Midbrain (tissue), 1 donor: ENCODE results near the gene JAG1.

Experiments used
- DNase-seq: peaks from one replicate; lab custom pipeline; 2025; lab: John Stamatoyannopoulos, UW

JAG1 gene

DNA sequence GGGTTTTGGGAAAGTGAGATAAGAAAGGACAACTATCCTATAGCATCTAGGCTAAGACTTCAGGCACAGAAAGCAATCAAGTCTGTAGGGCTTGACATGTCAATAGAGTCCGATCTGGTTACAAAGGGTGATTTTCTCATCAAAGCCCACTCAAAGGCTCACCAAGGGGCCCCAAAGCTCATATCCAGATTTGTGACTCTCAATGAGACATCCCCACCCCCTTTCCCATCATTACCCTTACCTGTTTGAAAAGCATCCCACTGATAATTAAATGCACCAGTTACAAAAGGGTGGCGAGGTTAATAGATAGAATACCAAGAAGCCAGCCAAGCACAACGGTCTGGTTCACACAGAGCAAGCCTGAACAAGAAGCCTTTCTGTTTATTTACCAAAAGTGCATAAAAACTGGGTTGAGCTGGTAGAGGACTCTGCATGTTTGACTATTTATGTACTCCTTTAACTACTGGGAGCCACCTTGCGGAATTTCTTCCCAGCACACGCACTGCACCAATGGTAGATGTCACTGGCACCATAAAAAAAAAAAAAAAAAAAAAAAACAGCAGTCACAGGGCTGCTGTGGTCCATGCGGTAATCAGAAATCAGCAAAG is 6.1 kb downstream of the JAG1 start:
- no peak for DNase-seq

GRCh38 chr20:10667077-10667401 is 6.8 kb downstream of the JAG1 start:
- DNase-seq = no peak

GRCh38 chr20:10666221-10667076 is 7.3 kb downstream of the JAG1 start:
- no peak for DNase-seq

DNA sequence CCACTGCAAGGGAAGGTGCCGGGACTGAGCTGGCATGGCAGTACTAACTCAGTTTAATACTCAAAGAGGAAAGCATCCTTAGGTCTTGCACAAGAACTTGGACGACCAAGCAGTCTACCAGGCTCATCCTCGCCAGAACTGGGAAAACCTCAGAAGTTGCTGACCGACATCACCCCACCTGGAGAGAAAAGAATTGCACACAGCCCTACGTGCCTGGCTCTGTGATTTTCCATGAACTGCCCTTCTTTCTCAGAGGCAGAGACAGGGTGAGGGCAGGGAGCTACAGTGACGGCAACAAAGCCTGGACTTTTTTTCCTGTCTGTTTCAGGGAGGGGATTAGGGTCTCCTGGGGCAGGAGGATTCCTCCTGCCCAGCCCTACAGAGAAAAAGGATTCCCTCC is 8.0 kb downstream of the JAG1 start:
- no peak for DNase-seq

DNA sequence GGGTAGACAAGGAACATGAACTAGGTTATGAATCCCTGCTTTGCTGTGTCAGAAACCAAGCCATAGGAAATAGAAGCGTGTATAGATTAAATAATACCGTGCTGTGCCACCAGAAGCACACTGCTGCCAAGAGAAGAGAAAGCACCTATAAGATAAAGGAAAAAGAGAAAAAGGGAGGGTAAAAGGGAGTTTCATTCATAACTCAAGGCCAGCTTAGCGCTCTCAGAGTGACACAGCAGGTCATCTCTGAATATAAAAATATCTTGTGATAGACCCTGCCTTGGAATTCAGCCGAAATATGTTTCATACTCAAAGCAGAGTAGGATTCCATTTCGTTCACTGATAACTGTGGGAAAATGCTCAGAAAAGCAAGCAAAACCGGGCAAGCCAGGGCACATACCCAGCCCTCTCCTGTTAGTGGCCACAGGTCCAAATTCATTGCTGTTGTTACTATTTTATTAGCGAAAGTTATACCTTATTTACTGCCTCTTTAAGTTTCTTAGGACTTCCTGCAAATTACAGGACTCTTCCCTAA is 8.7 kb downstream of the JAG1 start:
- DNase-seq = no peak

DNA sequence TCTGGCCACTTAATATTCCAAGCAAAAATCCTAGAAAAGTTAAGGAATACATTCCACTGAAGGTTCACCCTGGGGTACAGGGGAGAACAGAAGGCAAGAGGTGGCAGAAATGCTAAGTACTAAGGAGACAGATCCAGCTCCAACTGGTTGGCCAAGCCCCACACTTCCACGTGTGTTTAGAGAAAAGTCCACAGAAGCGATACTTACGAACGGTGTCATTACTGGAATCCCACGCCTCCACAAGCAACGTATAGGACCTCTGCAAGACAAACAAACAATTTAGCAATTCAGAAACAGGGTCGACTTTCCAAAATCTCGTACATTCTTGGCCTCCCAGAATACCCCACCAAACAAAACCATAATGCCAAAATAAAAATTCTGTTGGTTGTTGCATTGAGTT is 10.0 kb downstream of the JAG1 start:
- DNase-seq = no peak

DNA sequence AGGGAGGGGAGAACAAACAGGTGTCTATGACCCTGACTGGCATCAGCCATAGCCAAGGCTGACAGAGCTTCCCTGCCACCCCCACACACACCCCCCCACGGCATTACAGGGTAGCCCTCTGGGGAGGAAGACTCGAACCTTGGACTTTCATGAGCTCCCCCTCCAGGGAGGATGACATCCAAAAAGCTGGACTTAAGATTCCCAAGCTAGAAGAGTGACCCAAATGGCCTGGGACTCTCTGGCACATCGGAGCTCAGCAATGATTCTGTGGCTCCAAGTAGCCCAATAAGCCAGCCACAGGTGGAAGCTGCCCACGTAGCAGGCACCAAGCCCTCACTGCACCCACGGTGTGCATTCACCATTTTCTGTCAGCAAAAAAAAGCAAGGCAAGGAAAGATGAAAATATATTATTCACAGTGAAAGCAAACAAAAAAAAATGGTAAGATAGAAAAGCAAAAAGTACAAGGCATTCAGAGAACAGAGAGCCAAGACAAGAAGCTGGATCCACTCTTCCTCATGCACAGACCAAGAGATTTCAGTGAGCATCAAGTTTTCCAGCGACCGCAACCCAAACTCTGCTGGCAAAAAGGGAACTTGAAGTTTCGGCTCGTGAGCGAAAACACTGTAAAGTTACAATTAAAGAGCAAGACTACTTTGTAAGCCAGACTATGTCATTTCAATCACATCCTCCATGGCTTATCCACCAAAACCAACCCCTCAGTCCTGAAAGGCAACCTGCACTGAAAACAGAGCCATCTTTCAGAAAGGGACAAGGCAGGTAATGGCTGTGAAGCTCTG is 10.9 kb downstream of the JAG1 start:
- peak; percentile 11 for DNase-seq

GRCh38 chr20:10662151-10662550 is 11.6 kb downstream of the JAG1 start:
- DNase-seq = no peak

GRCh38 chr20:10661261-10661660 is 12.5 kb downstream of the JAG1 start:
- no peak for DNase-seq

DNA sequence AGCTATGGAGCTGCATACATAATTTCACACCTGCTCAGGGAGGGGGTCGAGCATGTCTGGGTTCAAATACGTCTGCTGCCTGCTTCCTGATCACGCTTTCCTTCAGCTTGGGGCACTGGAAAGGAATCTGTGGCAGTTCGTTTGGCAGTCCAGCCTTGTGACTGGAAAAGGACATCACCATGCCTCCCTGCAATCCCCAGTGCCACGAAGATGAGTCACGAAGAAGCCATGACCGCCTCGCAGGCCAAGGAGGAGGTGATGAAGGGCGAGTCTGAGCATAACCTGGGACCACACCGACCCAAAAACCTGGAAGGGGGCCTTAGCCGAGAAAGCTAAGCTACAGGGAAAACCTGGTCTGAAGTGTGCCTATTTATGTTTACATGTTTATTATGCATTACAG is 13.1 kb downstream of the JAG1 start:
- DNase-seq = no peak

DNA sequence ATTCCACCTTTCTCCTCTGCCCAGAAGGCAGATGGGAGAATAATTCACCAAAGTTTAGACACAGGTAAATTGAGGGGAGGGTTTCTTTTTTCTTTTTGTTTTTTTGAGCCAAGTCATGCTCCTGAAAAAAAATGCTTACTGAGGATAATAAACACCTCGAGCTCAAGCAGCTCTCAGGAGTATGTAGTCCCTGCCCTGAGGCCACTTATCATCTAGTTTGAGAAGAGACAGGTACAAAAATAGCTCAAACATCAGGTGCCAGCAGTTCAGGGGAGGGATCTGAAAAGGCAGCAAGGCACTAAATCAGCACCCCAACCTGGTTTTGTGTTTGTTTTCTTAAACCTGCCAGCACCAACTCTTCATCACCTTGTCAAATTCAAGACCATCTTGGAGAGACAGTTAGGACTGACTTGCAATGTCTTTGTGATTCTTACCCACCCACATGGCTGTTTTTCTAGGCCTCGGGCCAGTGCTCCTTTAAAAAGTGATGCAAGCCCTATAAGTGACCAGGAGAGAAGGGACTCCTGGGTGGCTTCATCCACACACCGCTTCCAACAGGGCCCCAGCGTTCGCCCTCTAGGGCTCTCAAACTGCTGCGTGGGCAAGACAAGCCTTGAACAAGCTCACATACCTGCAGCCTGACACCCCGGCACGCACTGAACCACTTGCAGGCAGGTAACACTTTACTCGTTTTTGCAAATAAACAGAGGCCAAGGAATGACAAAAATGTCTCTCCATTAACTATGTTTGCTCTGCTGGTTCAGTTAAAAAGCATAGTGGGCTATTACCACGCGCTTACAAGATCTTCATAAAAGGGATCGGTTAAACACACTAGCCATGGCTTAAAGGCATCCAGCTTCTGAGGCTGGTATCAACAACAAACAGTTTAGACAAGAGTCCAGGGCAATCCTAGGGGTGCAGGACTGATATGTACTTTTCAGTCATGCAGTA is 13.9 kb downstream of the JAG1 start:
- no peak for DNase-seq

DNA sequence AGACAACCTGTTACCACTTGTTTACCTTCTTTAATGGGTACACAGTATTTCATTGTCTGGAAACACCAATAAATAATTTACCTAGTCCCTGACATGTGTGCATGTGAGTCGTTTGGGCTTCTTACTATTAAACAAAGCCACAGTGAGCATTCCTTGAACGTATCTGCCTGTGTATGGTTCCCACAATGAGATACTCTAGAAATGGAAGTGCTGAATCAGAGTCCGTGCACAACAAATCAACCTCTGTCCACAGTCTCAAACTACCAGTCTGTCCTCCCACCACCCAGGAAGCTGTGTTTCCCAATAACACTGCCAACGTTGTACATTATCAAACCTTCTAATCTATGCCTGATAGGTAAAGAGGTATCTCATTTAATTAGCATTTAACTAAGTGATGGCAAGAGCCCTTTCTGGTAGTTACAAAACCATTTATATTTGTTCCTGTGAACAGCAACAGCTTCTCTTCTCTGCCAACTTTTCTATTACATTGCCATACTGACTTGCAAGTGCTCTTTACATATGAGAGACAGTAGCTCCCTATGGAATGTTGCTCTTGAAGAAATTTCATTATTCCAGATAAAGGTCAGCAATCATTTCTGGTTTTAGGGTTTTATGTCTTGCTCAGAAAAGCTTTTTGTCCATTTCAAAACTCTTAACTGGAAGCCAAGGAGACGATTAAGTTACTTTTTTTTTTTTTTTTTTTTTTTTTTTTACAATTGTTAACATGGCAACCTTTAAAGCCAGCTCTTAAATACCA is 14.7 kb downstream of the JAG1 start:
- DNase-seq = no peak

GRCh38 chr20:10658051-10658823 is 15.6 kb downstream of the JAG1 start:
- DNase-seq = no peak

DNA sequence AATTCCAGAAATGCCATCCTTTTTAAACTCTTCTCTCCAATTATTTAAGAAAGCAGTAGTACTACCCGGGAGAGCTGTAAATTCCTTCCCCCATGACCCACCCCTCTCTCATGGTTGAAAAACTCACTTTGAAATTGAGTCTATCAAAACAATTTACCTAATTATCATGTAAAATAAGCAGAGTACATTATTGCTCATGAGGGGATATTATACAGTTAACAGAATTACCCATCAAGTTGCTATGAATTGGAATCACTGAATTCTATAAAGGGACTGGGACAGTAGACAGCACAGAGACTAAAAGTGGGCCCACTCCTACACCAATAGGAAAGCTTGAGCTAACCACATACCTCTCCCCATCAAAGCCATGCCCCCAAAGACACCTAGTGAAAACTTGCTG is 16.3 kb downstream of the JAG1 start:
- DNase-seq = no peak

DNA sequence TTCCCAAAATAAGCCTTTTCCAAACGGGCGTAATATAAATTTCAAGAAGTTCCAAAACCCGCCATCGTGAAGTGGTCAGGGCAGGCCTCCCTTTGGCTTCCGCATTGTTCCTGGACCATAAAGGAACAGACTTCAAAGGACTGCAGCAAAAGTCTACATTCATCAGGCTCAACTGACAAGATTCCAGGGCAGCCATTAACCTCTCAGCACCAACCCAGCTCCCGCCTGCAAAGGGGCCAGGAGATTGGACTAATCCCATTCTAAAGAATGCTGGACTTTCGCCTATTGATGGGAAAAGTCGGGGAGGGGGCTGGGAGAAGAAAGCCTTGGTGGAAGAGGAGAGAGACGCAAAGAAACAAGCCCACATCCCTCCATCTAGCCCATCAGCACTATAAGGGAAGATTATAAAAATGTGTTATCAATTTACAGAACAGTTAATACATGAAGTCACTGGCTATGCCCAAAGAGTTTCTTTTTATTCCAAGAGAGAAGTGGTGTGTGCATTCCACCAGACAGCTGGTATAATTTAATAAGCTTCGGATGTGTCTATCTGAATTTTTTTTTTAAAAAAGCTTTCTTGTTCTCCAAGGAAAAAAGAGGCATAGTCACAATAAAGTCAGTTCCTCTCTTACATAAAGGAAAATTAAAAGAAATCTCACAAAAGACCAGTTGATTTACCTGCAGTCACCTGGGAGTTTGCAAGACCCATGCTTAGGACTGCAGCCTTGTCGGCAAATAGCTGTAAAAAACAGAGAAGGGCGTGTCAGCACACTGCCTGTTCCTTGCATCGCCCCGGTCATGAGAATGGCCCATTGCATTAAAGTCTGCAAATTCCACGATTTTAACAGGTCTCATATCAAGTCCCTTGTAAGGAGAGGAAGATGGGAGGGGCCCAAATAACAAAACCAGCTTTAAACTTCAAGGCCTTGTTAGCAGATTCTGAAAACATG is 17.8 kb downstream of the JAG1 start:
- DNase-seq = no peak

- DNase-seq = no peak
These were observed 19.2 kb downstream of the JAG1 start for GRCh38 chr20:10654630-10655029.

GRCh38 chr20:10654250-10654610 is 19.6 kb downstream of the JAG1 start:
- no peak for DNase-seq

DNA sequence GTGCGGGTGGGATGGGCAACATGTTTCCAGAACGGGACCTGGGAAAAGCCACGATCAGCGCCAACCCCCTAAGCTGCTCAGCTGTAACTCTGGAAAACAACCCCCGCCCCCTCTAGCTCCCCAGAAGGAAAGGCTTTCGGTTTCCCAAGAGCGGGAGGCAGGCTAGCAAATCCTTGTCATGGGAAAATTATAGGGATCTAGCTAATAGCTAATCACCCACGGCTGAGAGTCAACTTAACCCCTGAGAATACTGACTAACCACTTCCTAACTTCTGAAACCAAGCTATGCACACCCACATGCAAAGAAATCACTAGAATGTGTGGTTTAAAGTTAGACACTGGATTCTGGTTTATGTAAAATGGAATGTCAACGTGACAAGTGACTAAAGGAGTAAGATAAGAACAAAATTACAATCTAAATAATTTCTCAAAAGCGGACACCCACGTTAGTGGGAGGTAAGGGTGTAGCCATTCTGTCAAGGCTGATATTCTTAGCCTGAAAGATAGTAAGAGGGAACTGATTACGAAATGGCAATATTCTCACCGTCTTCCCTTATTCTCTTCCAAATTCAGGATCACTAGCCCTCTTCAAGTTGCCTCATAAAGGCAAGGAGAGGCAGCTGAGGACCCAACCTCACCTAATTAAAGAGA is 20.1 kb downstream of the JAG1 start:
- DNase-seq = no peak
